ENCODE measurements around the gene HS3ST2. TPM values are rescaled to one million over a fixed set of nuclear protein-coding genes. Genes with fewer than 3 reads are reported as not detected.
A peak's percentile ranks its signal among the peaks of the same experiment; 100 is the strongest.

The HS3ST2 gene
- total RNA-seq (2014; rRNA removed; shearing (Covaris generic)) = not detected in 2 replicates

GRCh38 chr16:22813948-22814710 is at the start of gene HS3ST2:
Gene HS3ST2, plus strand, starts transcription at chr16:22814162. Its CDS starts 449 bp downstream, at chr16:22814611.
- no peak for DNase-seq (ENCODE audit: low spot score)

DNA sequence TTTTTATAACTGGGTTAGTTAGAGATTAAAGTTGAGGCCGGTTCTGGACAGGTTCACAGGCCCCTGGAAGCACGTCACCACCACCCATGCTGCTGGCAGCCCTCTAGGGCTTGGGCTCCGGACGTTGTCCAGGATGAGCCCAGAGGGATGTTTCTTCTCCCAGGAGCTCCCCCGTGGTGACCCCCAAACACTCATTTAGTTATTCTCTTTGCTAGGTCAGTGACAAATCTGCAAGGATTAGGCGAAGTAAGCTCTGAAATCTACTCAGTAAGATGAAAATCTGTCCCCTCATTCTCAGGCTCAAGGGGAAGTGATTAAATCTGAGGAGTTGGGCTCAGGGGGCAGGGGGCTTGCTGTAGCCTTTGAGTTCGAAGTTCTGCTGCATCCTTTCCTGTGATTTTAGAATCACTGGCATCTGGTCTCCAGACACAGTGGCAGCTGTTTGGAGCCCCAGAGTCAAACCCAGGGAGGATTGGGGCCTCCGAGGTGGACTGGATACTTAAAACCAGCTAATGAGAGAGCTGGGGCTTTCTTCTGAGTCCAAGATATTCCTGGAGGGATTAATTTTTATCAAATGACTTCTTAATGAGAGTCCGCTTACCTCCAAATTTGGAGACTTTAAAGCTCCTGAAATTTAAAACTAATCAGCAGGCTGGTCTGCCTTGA is 49.2 kb upstream of the HS3ST2 start:
- DNase-seq (ENCODE audit: low spot score) = no peak

- no peak for DNase-seq (ENCODE audit: low spot score)
Measured at GRCh38 chr16:22765479-22765878, 48.5 kb upstream of the HS3ST2 start.

- DNase-seq (ENCODE audit: low spot score) = peak; percentile 5
Measured at GRCh38 chr16:22770866-22771265, 43.1 kb upstream of the HS3ST2 start.

DNA sequence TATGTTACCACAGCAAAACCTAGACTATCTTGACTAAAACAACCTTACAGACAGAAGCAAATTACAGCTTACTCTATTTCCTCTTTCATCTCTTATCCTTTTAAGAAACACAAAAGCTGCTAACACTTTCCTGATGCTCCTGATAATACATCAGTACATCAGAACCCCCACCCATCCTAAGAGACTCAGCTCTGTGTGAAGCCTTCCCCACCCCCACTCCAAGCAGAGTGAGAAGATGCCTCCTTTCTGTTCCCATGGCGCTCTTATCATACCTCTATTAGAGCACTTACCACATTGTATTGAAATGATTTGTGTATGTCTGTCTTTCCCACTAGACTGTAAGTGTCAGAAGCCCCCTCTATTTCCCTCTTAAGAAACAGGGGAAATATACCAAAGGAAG is 42.4 kb upstream of the HS3ST2 start:
- no peak for DNase-seq (ENCODE audit: low spot score)

GRCh38 chr16:22775220-22775922 is 38.6 kb upstream of the HS3ST2 start:
- no peak for DNase-seq (ENCODE audit: low spot score)

DNA sequence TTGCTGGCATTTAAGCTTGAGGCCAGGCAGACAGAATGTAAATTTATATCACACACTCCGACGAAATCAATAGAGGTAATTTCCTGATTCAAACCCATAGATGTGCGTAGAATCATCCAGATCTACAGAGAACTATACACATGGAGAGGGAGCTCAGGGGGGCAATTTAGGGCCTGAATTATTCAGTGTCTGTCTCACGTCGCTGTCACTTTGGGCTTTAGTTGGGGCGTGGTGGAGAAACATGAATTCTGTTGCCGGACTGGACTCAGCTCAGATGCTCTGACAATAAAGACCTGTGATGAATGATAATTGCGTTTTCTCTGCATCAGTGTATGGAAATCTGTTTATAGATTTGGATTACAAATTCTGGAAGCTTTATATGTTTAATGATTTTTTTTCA is 32.5 kb upstream of the HS3ST2 start:
- DNase-seq (ENCODE audit: low spot score) = no peak

GRCh38 chr16:22782314-22782713 is 31.6 kb upstream of the HS3ST2 start:
- DNase-seq (ENCODE audit: low spot score) = no peak

DNA sequence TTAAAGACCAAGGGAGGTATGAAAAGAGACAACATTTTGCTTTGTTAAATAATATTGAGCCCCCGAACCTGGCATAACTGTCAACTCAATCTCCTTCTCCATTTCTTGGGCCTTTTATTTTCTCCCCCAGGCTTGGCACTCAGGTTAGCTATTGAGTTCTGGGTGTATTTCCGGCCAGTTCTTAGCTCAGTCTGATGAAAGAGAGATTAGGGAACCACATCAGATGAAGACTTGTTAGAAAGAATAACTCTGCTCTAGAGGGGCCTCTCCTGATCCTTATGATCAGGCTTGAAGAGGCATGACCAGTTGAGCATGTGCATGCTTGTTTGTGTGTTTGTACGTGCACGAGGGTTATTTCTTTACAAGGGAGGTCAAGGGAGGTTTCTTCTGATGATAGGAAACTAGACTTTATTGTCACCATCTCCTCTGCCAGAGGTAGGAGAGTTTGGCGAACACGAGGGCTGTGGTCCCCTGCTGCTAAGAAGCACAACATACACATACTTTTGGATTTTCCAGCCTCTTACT is 29.2 kb upstream of the HS3ST2 start:
- DNase-seq (ENCODE audit: low spot score) = no peak

GRCh38 chr16:22785552-22785951 is 28.4 kb upstream of the HS3ST2 start:
- DNase-seq (ENCODE audit: low spot score) = no peak

DNA sequence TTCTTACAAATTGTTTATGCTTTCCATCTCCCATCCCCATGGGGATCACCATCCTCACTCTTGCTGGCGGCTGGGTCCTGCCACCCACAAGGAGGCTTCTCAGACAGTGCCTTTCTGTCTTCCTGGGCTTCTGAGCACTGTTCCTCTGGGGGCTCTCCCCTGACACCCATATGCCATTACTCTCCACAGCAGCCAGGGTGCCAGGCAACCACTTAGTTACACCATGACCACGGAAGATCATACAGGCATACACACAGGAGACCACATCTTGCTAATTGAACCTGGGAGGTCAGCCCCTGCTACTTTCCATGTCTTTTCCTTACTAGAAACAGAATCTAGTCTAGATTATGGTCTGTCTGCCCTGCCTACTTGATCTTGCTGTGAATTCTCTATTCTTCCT is 27.7 kb upstream of the HS3ST2 start:
- DNase-seq (ENCODE audit: low spot score) = no peak

- DNase-seq (ENCODE audit: low spot score) = no peak
Measured at GRCh38 chr16:22786691-22787090, 27.3 kb upstream of the HS3ST2 start.

DNA sequence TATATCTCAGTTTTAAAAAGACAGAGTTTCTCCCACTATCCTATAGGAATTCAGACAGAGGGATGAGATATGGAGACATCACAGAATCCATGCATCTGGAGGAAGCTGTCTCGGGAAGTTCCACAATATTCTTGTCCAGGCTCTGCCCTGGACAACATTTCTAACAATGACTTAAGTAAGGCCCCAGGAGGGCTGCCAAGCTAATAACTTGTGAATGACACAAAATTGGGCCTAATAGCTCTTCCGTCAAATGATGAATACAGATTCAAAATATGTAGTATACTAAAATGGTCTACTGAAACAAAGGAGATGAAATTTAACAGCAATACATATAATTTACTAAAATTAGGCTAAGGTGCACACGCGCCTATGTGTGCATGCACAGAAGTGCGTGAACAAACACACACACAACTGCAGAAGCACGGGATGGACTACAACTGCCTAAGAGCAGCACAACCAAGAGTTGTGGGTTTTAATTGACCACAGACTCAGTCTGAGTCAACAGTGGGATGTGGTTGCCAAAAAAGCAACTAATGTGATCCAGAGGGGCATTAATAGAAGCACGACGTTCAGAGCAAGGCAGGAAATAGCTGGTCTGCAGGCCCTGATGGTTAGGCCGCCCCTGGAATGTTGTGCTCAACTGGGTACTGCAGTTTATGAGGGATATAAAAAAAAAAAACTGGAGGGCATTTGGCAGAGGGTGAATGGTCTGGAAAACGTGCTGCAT is 26.3 kb upstream of the HS3ST2 start:
- peak; percentile 95 for DNase-seq (ENCODE audit: low spot score)

- DNase-seq (ENCODE audit: low spot score) = no peak
Measured at GRCh38 chr16:22788193-22788530, 25.8 kb upstream of the HS3ST2 start.

DNA sequence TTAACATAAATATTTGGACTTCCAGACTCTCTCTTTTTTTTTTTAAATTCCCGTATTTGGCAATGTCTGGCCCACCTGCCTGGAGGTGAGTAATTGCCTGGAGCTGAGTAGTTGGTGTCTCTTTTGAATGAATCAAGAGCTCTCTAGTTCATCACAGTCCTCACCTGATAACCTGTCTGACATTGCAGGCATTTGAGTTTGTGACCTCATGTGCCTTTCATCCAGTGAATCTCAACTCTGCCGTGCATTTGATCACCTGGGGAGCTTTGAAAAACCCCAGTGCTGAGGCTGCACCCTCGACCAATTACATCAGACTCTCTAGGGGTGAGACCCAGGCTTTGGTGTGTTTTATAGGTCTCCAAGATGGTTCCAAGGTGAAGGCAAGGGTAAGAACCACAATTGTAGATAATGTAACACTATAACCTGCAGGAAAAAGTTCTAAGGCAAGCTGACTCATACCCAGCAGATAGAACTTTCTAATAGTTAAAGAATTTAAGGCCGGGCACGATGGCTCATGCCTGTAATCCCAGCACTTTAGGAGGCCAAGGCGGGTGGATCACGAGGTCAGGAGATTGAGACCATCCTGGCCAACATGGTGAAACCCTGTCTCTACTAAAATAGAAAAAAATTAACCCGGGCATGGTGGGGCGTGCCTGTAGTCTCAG is 24.5 kb upstream of the HS3ST2 start:
- DNase-seq (ENCODE audit: low spot score) = peak; percentile 80

GRCh38 chr16:22797551-22797950 is 16.4 kb upstream of the HS3ST2 start:
- no peak for DNase-seq (ENCODE audit: low spot score)

DNA sequence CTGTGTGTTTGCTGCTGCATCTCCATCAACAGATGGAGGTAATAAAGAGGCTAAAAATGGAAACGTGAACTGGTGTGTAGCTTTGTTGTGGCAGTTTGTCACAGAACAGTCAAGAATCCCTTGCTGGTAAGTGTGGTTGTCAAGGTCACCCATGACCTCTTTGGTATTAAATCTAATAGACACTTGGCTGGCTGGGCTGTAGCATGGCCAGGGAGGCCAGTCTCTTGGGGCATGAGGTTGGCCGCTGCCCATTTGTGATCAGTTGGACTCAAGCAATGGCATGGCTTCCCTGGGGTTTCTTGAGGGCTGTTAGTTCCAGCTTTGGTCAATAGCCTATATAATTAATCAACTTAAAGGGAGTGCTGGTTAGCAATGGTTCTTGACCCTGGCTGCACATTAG is 14.8 kb upstream of the HS3ST2 start:
- no peak for DNase-seq (ENCODE audit: low spot score)

- no peak for DNase-seq (ENCODE audit: low spot score)
Measured at GRCh38 chr16:22804893-22805292, 9.1 kb upstream of the HS3ST2 start.

DNA sequence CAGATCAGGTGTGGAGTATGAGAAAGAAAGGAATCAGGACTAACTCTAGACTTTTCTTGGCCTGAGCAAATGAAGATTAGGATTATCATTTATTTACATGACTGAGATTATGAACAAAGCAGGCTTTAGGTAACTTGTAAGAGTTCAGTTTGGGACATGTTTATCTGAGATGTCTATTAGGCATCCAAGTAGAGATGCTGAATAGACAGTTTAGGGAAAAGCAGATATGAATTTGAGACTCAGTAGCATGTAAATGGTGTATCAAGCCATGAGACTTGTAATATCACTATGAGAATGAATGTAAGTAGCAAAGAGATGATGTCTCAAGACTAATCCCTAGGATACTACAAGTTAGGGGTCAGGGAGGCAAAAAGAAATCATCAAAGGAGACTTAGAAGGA is 8.6 kb upstream of the HS3ST2 start:
- no peak for DNase-seq (ENCODE audit: low spot score)

DNA sequence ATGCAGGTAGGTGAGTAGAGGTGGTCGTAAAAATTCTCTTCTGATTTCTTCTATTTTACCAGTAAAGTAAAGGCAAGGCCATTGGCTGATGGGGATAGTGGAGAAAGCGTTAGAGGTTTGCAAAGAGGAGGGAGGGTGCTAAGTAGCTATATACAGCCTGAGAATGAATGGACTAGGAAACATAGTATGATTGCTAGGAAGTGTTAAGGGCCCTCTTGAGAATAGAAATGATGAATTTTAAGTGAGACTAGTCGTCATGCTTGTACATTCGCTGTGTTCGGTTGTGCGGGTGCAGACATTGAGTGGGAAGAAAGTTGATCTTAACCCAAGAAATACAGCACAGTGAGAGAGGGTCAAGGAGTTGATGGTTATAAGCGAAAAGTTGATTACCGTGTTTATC is 7.2 kb upstream of the HS3ST2 start:
- DNase-seq (ENCODE audit: low spot score) = no peak

GRCh38 chr16:22810226-22810625 is 3.7 kb upstream of the HS3ST2 start:
- DNase-seq (ENCODE audit: low spot score) = no peak

Data from A172 (cell line).